Measurements from ENCODE around the gene CDKAL1. TPM values are rescaled to one million over a fixed set of nuclear protein-coding genes. Genes with fewer than 3 reads are reported as not detected.

The CDKAL1 gene
- total RNA-seq, 4 donors from 2014 or later, result 13.5 to 21.2 (median 17.3) TPM

- peaks cover 0 to 5% (median 0%) of the 10 kb centered on the region in 3 donors for H3K36me3 ChIP-seq
- WGBS, 2 donors, result 50 to 61% methylated on average over 2 of the region's 2 CpGs
- TF ChIP-seq POLR2A (IDR thresholded peaks at IDR 0.05) (no peak), EP300 (IDR thresholded peaks at IDR 0.05) (no peak), CTCF (IDR thresholded peaks at IDR 0.05) (no peak)
- no peaks in the 10 kb centered on the region for H3K4me1 ChIP-seq
- no peak overlapping the region for H3K4me3 ChIP-seq
- no peaks in the 10 kb centered on the region for H3K9me3 ChIP-seq
- no peak for DNase-seq (ENCODE audit: low spot score in 2 of 2)
- H3K27me3 ChIP-seq, result no peaks in the 10 kb centered on the region
- no peak overlapping the region for H3K27ac ChIP-seq
Measured at GRCh38 chr6:21144928-21145327, 610.7 kb downstream of the CDKAL1 start.

- peaks cover 0 to 8% (median 0%) of the 10 kb centered on the region in 4 donors for H3K4me1 ChIP-seq
- no peak for DNase-seq (ENCODE audit: low spot score in 2 of 2)
- WGBS, 2 donors, result 67 to 70% methylated on average over 2 of the region's 2 CpGs
- H3K9me3 ChIP-seq, result no peaks in the 10 kb centered on the region
- no peak overlapping the region for H3K4me3 ChIP-seq
- H3K27ac ChIP-seq, result no peak overlapping the region
- no peak for TF ChIP-seq POLR2A (IDR thresholded peaks at IDR 0.05)
- H3K27me3 ChIP-seq, result no peaks in the 10 kb centered on the region
- H3K36me3 ChIP-seq, result no peaks in the 10 kb centered on the region
Measured at GRCh38 chr6:21147995-21148394, 613.7 kb downstream of the CDKAL1 start.

GRCh38 chr6:21149470-21149869 lies 615.2 kb downstream of the CDKAL1 start:
- Histone ChIP-seq H3K27ac (no peak overlapping the region), H3K9me3 (no peaks in the 10 kb centered on the region), H3K27me3 (no peaks in the 10 kb centered on the region), H3K4me1 (peaks cover 0 to 8% (median 0%) of the 10 kb centered on the region in 4 donors), H3K4me3 (no peak overlapping the region), H3K36me3 (no peaks in the 10 kb centered on the region)
- no peak for TF ChIP-seq CTCF (IDR thresholded peaks at IDR 0.05)
- no peak for TF ChIP-seq POLR2A (IDR thresholded peaks at IDR 0.05)
- no peak for TF ChIP-seq EP300 (IDR thresholded peaks at IDR 0.05)
- 87 to 90% methylated on average over 6 of the region's 6 CpGs for WGBS, 2 donors
- DNase-seq (ENCODE audit: low spot score in 2 of 2), result no peak

GRCh38 chr6:21150667-21151066 lies 616.4 kb downstream of the CDKAL1 start:
- Histone ChIP-seq H3K4me1 (peaks cover 0 to 8% (median 0%) of the 10 kb centered on the region in 4 donors), H3K36me3 (no peaks in the 10 kb centered on the region), H3K4me3 (no peak overlapping the region), H3K9me3 (no peaks in the 10 kb centered on the region), H3K27me3 (no peaks in the 10 kb centered on the region), H3K27ac (no peak overlapping the region)
- WGBS, 2 donors, result 92% methylated on average over 1 of the region's 1 CpG
- TF ChIP-seq POLR2A (IDR thresholded peaks at IDR 0.05) (no peak), EP300 (IDR thresholded peaks at IDR 0.05) (no peak), CTCF (IDR thresholded peaks at IDR 0.05) (no peak)
- DNase-seq (ENCODE audit: low spot score in 2 of 2), result no peak

GRCh38 chr6:21151119-21151518 lies 616.9 kb downstream of the CDKAL1 start:
- Histone ChIP-seq H3K4me1 (peaks cover 0 to 8% (median 0%) of the 10 kb centered on the region in 4 donors), H3K36me3 (no peaks in the 10 kb centered on the region), H3K27me3 (no peaks in the 10 kb centered on the region), H3K4me3 (no peak overlapping the region), H3K27ac (peak overlapping the region in 1 of 4 donors; percentile 10), H3K9me3 (no peaks in the 10 kb centered on the region)
- no peak for DNase-seq (ENCODE audit: low spot score in 2 of 2)
- TF ChIP-seq CTCF (IDR thresholded peaks at IDR 0.05) (no peak), EP300 (IDR thresholded peaks at IDR 0.05) (no peak), POLR2A (IDR thresholded peaks at IDR 0.05) (no peak)
- WGBS, 2 donors, result 47 to 49% methylated on average over 5 of the region's 5 CpGs

GRCh38 chr6:21151530-21151929 lies 617.3 kb downstream of the CDKAL1 start:
- H3K4me1 ChIP-seq, result peaks cover 0 to 8% (median 0%) of the 10 kb centered on the region in 4 donors
- no peaks in the 10 kb centered on the region for H3K9me3 ChIP-seq
- DNase-seq (ENCODE audit: low spot score in 2 of 2), result no peak
- no peak overlapping the region for H3K4me3 ChIP-seq
- no peaks in the 10 kb centered on the region for H3K27me3 ChIP-seq
- TF ChIP-seq EP300 (IDR thresholded peaks at IDR 0.05) (no peak), CTCF (IDR thresholded peaks at IDR 0.05) (no peak), POLR2A (IDR thresholded peaks at IDR 0.05) (no peak)
- H3K36me3 ChIP-seq, result no peaks in the 10 kb centered on the region
- WGBS, 2 donors, result 55 to 60% methylated on average over 5 of the region's 5 CpGs
- peak overlapping the region in 1 of 4 donors; percentile 10 for H3K27ac ChIP-seq

All from tibial nerve (tissue), 4 donors.